ENCODE results near the gene KRT84. TPM values are rescaled to one million over a fixed set of nuclear protein-coding genes. Genes with fewer than 3 reads are reported as not detected.
A peak's percentile ranks its signal among the peaks of the same experiment; 100 is the strongest.

The KRT84 gene
- total and polyA plus RNA-seq, 11 donors: not detected

- Histone ChIP-seq H3K4me3 (no peak overlapping the region), H3K9me3 (no peaks in the 10 kb centered on the region), H3K4me1 (peaks cover 0 to 21% (median 0%) of the 10 kb centered on the region in 12 donors), H3K27me3 (no peaks in the 10 kb centered on the region), H3K36me3 (no peaks in the 10 kb centered on the region), H3K27ac (peak overlapping the region in 7 of 12 donors; percentile 11 to 76 (median 68))
- intact Hi-C loops (cut with DNase I): loop anchor here in 1 of 10 donors (10.0 kb wide), 1 partner anchor 79 kb away; the partner anchor contains the start of gene KRT6A
- no peak for TF ChIP-seq POLR2A (IDR thresholded peaks at IDR 0.05)
- TF ChIP-seq, protein P1, sequence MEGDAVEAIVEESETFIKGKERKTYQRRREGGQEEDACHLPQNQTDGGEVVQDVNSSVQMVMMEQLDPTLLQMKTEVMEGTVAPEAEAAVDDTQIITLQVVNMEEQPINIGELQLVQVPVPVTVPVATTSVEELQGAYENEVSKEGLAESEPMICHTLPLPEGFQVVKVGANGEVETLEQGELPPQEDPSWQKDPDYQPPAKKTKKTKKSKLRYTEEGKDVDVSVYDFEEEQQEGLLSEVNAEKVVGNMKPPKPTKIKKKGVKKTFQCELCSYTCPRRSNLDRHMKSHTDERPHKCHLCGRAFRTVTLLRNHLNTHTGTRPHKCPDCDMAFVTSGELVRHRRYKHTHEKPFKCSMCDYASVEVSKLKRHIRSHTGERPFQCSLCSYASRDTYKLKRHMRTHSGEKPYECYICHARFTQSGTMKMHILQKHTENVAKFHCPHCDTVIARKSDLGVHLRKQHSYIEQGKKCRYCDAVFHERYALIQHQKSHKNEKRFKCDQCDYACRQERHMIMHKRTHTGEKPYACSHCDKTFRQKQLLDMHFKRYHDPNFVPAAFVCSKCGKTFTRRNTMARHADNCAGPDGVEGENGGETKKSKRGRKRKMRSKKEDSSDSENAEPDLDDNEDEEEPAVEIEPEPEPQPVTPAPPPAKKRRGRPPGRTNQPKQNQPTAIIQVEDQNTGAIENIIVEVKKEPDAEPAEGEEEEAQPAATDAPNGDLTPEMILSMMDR (IDR thresholded peaks at IDR 0.05): no peak
- ATAC-seq: peak; percentile 79 to 91 (median 86)
- peak in 4 of 5 donors; percentile 56 to 66 (median 57) for DNase-seq
- 55 to 65% (median 63%) methylated on average over 10 of the region's 10 CpGs for WGBS, 4 donors
These were observed 30.7 kb upstream of the KRT84 start for GRCh38 chr12:52415870-52416750.

GRCh38 chr12:52414936-52415335 is 29.5 kb upstream of the KRT84 start:
- Histone ChIP-seq H3K27ac (no peak overlapping the region), H3K27me3 (no peaks in the 10 kb centered on the region), H3K36me3 (no peaks in the 10 kb centered on the region), H3K4me3 (no peak overlapping the region), H3K9me3 (no peaks in the 10 kb centered on the region), H3K4me1 (peaks cover 0 to 21% (median 0%) of the 10 kb centered on the region in 12 donors)
- intact Hi-C loops (cut with DNase I): loop anchor here in 1 of 10 donors (10.0 kb wide), 1 partner anchor 80 kb away; the partner anchor contains the start of gene KRT6A
- WGBS, 4 donors: 78 to 82% (median 81%) methylated on average over 5 of the region's 5 CpGs
- TF ChIP-seq, protein P1 (IDR thresholded peaks at IDR 0.05): no peak
- no peak for TF ChIP-seq POLR2A (IDR thresholded peaks at IDR 0.05)
- DNase-seq: no peak
- ATAC-seq: no peak

DNA sequence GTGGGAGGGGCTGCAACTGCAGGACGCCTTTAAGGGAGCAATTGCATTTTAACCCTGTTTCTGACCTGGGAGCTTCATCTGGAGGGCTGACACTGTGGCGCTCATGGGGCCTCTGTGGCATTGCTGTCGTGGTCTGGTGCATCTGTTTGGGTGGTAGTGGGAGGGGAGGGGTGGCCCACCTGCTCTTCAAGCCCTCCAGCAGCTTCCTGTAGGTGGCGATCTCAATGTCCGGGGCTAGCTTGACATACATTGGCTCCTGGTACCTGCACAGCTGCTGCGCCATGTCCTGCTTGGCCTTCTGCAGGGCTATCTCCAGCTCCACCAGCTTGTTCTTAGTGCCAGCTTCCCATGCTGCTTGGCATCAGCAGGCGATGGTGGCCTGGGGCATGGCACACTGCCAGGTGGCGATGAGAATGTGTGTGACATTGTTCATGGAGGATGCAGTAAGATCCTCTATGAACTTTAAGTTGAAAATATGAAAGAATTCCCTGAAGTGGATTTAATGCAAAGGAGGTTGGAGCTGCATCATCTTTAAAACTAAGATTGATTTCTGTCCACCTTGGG is 28.4 kb upstream of the KRT84 start:
- Histone ChIP-seq H3K27ac (no peak overlapping the region), H3K27me3 (no peaks in the 10 kb centered on the region), H3K36me3 (no peaks in the 10 kb centered on the region), H3K4me3 (no peak overlapping the region), H3K9me3 (no peaks in the 10 kb centered on the region), H3K4me1 (peaks cover 0 to 21% (median 0%) of the 10 kb centered on the region in 12 donors)
- 60 to 72% (median 66%) methylated on average over 6 to 8 of the region's 8 CpGs for WGBS, 4 donors
- TF ChIP-seq, protein P1 (IDR thresholded peaks at IDR 0.05): no peak
- no peak for TF ChIP-seq POLR2A (IDR thresholded peaks at IDR 0.05)
- ATAC-seq (no peak), DNase-seq (no peak)
- intact Hi-C loops (cut with DNase I): loop anchor here in 1 of 10 donors (10.0 kb wide), 1 partner anchor 81 kb away; the partner anchor contains the start of gene KRT6A

GRCh38 chr12:52413202-52413601 is 27.8 kb upstream of the KRT84 start:
- WGBS, 4 donors: 40 to 62% (median 53%) methylated on average over 4 of the region's 4 CpGs
- no peak for ATAC-seq
- Histone ChIP-seq H3K36me3 (no peaks in the 10 kb centered on the region), H3K9me3 (no peaks in the 10 kb centered on the region), H3K27ac (no peak overlapping the region), H3K27me3 (peaks cover 0 to 2% (median 0%) of the 10 kb centered on the region in 9 donors), H3K4me1 (peaks cover 0 to 21% (median 0%) of the 10 kb centered on the region in 12 donors), H3K4me3 (no peak overlapping the region)
- TF ChIP-seq, protein P1 (IDR thresholded peaks at IDR 0.05): no peak
- TF ChIP-seq POLR2A (IDR thresholded peaks at IDR 0.05): no peak
- intact Hi-C loops (cut with DNase I): loop anchor here in 1 of 10 donors (10.0 kb wide), 1 partner anchor 82 kb away; the partner anchor contains the start of gene KRT6A
- no peak for DNase-seq
